GM21576 (cell line): ENCODE results near the gene LMBRD1.
"Not testable (repeated sequence)": the region's sequence is repeated elsewhere in the genome, so short reads cannot be mapped to it uniquely, and the experiment has no call there.

Experiments used
- ATAC-seq: cut with Tn5 transposase; IDR thresholded peaks from one replicate; pipeline ENCODE4 v1.9.1; 2021; ENCODE audit warnings: mild to moderate bottlenecking, moderate library complexity; ENCODE audit not compliant: unreplicated experiment

LMBRD1 gene

DNA sequence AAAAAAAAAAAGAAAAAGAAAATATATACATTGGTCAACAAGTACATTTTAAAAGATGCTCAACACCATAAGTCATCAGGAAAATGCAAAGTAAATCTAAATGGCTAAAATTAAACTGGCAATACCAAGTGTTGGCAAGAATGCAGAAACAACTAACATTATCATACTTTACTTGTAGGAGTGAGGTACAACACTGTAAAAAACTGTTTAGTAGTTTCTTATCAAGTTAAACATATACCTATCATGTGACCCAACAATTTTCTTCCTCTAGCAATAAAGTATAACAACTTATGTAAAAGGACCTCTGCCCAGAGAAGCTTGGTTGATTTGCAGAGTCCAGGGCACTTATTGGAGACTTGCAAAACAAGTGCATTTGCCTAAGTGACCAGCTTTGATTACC, 40.4 kb downstream of the LMBRD1 start:
- ATAC-seq: no peak

DNA sequence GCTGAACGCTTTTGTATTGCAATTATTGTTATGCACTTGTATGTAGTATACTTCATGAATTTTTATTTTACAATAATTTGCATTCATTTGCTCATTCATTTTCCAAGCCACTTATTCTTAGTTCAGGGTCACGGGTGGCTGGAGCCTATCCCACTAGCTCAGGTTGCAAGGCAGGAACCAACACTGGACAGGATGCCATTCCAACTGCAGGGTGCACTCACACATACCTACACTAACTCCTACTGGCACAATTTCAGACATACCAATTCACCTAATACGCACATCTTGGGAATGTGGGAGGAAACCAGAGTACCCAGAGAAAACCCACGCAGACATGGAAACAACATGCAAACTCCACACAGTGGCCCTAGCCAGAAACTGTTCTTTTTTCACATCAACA, 61.8 kb downstream of the LMBRD1 start:
- ATAC-seq: no peak

DNA sequence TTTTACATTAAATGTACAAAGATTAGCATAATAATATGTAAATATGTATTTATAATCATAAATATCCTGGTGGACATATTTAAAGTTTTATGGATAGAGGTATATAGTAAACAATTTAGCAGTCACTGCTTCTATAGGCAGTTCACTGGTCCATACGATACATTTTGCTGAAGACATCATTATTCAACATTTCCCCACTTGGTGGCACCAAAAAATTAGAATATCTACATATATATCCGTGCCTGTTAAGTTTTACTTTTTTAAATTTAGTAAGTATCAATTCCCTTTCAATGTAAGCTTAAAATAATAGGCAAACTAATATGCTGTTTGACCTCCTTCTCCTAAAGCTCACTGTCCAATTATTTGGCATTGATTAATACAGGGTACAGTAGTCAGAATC, 64.2 kb downstream of the LMBRD1 start:
- peak; percentile 86 for ATAC-seq

DNA sequence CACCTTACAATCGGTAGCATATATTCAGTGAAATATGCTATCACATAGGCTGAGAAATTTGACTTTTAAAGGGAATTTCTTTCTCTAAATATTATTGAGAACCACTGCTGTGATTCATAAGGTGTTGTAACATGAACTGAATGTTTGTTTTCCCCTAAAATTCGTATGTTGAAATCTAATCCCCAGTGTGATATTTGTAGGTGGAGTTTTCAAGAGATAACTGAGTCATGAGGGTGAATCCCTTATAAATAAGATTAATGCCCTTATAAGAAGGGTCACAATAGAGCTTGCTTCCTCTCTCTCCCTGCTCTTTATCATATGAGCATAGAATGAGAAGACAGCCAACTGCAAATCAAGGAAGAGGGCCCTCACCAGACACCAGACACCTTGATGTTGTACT, 64.8 kb downstream of the LMBRD1 start:
- no peak for ATAC-seq

DNA sequence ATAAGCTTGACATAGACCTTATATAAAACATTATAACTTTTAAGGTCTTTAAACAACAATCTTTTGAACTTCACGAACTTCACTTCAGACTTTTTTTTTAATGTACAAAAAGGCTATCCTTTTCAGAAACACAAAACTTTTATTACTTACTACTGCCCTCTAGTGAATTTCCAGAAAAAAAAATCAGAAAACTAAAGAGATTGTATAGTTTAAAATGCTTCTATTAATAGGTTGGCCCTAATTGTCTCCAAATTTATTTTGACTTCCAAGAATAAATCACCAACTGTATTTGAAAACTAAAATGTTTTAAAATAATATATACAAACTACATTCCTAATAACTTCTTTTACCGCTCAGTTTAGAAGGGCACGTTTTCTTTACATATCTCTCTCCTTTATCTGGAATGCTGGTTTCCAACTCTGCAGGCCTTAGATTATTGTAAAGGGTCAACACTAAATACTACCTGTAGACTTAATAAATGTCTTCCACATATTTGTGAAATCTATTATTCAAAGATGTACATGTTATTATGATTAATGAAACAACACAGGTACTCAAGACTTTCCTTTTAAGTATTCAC, 66.8 kb downstream of the LMBRD1 start:
- no peak for ATAC-seq

DNA sequence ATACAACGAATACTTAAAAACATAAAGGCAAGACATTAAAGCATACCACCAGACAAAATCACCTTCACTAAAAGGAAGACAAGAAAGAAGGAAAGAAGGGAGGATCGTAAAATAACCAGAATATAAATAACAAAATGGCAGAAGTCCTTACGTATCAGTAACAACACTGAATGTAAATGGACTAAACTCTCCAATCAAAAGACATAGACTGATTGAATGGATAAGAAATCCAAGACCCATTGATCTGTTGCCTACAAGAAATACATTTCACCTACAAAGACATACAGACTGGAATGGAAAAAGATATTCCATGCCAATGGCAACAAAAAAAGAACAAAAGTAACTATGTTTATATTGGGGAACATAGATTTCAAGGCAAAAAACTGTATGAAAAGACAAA, 74.1 kb downstream of the LMBRD1 start:
- no peak for ATAC-seq

DNA sequence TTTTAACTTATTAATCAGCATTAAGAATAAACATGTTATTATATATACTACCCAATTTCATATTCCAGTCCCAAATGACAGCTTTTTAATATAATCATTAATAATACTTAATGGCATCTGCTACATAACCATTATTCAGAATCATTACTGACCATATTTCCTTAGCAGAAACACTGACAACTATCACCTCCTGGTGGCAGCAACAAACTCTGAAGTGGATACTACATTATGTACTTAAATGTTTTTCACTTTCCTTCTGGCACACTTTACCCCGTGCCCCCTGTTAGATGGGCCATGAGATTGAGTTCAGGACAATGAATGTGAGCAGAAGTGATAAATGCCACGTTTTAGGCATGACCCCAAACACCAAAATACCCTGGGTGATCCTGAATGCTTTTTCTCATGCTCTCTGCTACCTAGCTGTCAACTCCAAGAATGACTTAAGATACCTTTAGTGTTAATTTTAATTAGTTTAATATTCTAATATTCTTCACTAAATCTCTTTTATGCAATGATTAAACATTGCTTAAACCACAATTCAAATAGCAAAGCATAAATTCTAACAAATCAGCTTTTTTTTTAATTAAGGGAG, 77.1 kb downstream of the LMBRD1 start:
- ATAC-seq: peak; percentile 72

DNA sequence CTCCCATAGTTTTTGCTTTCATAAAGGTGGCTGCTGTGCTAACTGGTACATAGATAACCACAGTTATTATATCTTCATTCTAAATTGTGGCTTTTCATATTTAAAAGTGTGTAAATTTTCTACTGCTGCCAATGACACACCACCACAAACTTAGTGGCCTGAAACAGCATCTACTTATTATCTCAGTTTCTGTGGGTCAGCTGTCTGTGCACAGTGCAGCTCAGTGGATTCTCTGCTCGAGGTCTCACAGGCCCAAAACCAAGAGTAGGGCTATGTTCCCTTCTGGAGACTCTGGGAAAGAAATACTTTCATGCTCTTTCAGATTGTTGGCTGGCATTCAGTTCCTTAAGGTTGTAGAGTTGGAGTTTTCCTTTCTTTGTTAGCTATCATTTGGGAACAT, 90.1 kb downstream of the LMBRD1 start:
- ATAC-seq: no peak

DNA sequence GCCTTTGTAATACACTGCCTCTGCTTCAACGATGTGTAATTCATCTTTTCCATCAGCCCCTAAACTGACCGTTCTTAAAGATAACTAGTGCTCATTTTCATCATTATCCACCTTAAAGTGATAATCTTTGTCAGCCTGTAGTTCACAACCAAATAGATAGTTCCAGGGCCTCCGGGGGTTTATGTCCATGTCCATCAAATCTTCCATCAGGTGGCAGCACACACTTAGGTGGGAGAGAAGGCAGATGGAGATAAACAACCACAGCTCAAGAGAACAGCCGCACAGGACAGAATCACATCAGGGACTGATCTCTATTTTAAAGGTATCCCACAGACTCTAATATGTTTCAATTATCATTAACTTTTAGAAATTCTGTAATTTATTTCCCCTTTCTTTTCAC, 90.9 kb downstream of the LMBRD1 start:
- ATAC-seq: no peak

DNA sequence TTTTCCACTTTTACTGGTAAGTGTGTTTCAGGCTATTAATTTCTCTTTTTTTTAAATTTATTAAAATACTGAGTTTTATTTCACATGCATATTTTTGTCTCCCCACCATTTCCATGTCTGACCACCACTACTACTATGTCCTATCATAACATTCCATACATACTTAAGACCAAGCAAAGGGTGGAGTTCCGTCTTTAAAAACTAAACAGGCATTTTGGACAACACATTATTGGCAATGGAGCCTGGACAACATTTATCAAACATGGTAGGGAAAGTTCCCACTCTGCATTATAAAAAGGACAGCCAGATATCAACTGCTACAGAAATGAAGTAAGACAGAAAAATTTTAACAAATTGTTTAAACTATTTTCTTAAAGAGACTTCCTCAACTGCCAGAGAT, 91.9 kb downstream of the LMBRD1 start:
- no peak for ATAC-seq

DNA sequence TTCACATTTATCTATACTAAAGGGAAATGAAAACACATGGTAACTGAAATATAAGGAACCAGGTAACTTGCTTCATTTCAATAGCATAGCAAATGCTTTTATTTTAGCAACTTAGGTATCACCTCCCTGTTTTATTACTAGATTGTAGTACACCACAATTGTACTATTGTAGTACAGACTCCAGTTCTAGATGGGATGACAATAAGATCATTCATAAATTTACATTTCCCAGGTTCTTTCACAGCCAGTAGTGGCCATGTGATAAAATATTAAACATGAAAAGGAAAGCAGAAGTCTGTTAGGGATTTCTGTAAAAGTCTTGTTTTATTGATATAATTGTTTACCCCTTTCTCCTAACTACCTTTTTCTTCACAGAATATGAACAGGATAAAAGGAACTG, 97.2 kb downstream of the LMBRD1 start:
- no peak for ATAC-seq

DNA sequence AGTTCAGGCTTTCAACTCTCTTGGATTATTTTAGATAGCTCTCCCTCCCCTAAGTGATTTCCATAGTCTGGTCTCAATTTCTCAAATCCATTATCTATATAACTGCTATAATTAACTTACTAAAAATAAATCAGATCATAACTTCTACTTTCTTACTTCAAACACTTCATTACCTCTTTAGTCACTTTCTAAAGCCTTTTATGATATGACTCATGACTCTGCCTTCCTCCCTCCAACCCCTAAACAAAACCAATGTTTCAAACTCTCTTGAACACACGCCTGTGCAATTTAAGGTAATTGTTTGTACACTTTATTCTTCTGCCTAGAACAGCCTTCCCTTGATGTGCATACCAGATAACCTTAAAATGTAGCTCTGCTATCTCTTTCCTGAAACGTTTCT, 100.5 kb downstream of the LMBRD1 start:
- peak; percentile 63 for ATAC-seq

DNA sequence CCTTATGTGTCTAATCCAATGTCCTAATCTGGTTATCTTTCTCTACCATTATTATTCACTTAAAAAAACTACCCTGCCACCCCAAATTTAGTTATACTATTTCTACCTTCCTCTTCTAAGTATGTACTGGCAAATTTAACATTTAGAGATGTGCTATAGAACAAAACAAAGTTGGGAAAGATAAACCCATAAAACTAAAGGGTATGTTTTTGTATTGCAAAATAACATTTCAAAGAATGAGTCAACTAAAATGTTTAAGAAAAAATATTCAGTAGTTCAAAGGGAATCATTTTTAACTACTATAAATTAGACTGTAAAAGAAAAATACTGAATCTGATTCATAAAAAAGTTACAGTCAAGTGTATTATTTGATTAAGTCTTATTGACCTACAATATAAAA, 103.0 kb downstream of the LMBRD1 start:
- no peak for ATAC-seq

DNA sequence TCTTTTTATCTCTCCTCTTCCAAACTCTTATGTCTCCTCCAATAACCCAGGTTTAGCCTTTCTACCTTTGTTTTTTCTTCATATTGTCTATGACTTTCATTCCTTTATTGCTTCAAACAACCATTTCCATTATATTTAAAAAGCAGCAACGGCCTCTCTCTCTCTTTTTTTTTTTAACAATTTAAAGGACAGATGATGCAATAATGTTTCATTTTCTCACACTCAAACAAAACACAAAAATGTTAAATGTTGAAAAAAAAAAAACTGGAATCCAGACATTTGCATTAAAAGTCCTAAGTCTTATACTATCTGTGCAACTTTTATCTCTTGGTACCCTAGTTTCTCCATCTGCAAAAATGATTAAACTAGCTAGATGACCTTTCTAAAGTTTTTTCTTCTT, 105.8 kb downstream of the LMBRD1 start:
- no peak for ATAC-seq

DNA sequence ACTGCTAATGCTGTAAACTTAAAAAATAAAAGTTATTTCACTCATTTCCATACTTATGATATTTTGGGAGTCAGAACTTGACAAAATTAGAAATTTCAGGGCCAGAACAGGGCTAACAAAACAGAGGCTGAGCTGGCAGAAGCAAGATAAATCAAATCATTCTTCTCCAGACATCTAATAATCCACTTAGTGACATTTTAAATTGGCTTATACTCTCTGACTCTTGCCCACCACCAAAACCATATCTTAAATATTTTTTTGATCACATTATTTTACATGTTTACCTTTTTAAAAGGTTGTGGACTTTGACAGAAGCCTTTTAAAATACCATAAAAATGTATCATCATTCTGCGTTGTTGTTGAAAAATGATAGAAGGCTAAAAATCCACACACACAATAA, 116.5 kb downstream of the LMBRD1 start:
- no peak for ATAC-seq

DNA sequence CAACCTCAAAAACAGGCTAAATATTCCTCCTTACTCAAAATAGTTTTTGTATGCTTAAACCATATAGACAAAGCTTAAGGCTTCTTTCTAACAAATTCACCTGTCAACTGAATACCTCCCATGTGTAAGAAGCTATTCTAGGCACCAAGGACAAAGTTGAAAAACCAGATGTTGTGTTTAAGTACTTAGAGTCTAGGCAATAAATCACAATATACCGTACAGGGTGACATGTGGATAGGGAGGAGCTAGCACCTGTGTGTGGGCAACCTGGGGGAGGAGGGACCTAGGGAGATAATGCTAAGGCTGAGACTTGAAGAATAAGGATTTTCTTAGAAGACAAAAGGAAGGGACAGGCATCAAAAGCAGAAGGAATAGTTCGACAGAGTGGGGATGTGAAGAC, 123.5 kb downstream of the LMBRD1 start:
- ATAC-seq: no peak

DNA sequence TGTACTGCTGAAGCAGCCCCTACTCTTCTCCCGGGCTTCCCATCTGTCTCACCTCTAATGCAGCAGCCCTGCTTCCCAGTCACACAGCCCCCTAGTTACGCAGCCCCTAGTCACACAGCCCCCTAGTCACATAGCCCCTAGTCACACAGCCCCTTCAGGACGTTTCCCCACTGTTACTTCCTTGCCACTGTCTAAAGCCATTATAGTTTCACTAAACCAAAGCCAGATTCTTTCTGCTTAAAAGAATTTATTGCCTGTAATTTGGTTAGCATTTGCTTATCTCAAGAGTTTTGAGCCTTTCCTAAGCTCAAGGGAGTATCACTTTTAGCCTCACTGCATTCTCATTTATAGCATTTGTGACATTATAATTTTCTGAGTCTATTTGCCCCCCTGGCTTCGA, 127.9 kb downstream of the LMBRD1 start:
- no peak for ATAC-seq

DNA sequence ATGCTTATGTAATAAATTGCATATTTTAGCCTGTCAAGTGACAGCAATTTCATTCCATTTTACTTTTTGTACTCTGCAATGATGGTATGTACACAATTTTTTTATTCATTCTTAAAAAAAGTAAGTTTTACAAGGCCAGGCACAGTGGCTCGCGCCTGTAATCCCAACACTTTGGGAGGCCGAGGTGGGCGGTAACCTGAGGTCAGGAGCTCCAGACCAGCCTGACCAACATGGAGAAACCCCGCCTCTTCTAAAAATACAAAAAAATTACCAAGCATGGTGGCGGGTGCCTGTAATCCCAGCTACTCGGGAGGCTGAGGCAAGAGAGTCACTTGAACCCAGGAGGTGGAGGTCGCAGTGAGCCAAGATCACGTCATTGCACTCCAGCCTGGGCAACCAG, 130.0 kb downstream of the LMBRD1 start:
- ATAC-seq: not testable (repeated sequence)

DNA sequence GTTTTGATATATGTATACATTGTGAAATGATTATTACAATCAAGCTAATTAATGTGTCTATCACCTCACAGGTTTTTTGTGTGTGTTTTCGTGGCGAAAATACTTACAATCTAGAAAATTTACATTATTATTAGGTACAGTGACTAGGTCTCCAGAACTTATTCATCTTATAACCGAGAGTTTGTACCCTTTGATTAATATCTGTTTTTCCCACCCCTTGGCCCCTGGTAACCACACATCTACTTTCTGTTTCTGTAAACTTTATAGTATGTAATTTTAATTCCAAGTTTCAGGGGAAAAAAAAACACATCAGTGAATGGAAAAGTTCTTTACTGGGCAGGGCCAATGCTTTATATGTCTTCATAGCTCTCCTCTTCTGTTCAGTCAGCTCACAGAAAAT, 131.4 kb downstream of the LMBRD1 start:
- no peak for ATAC-seq

DNA sequence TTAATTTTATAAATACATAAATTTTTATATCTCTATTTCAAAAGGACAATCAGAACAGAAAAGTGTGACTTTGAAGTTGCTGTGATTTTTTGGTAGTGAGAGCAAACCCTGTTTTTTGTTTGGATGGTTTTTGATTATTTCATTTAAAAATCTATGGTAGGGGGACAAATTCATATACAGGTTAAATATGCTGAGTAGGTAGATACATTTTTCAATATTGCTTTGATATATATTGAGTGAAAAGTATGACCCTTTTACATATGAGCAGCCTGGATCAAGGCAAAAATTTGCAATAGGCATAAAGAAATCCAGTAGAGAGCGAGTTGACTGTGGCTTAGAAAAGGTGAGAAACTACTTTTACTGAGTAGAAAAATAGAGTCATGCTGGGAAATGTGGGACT, 132.3 kb downstream of the LMBRD1 start:
- no peak for ATAC-seq

DNA sequence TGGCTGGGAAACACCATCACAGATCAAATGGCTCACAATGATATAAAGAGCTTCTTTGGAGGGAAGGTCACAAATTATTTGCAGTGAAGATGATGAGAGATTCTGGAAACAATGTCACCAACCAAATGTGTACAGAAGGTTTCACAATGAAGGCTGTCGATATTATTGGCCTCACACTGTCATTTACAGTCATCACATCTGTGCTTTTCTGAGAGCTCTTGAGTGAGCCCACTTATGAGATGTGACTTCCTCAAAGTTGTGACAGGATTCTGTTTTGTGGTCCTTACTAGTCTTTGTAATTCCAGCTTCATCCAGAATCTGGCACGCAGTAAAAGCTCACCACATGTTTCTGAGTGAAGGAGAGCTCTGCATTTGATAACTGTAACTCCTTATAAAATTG, 133.6 kb downstream of the LMBRD1 start:
- ATAC-seq: no peak

DNA sequence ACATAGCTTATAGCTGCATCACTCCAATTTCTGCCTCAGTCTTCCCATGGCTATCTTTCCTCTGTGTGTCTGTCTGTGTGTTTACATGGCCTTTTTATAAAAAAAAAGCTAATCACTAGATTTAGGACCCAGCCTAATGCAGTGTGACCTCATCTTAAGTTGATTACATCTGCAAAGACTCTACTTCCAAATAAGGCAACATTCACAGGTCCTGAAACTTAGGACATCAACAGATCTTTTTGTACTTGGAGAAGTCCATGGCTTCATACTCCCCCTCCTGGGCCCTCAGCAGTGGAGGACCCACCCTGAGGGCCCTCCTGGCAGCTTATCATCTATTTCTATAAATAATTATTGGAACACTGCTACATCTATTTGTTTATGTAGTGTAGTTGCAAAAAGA, 146.1 kb downstream of the LMBRD1 start:
- no peak for ATAC-seq

DNA sequence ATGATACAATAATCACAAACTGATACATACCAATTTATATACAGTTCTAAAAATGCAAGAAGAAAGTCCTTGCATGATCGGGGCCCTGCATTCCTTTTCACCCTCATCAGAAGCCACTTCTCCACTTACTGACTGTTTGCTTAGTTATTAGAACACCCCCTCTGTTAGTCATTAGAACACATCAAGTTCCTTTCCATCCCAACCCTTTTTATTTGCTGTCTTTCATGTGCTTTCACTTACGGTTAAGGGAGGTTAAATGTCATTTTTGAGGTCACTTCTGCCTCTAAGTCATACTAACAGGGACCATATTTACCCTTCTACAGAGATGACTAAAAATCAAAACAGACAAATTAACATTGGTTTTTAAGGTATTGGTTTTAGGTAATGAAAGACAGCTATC, 149.1 kb downstream of the LMBRD1 start:
- ATAC-seq: no peak
